Ishikawa (cell line): Measurements from ENCODE around the gene SYDE1.
A peak's percentile ranks its signal among the peaks of the same experiment; 100 is the strongest.

ENCODE experiments used
- CEBPB ChIP-seq: IDR thresholded peaks from 2 replicates; pipeline ENCODE4 v1.6.1; 2012
- CREB1 ChIP-seq: IDR thresholded peaks from 2 replicates; pipeline ENCODE4 v1.6.1; 2012; ENCODE audit warnings: low read depth
- EGR1 ChIP-seq: IDR thresholded peaks from 2 replicates; pipeline ENCODE4 v1.6.1; 2012
- EP300 ChIP-seq: IDR thresholded peaks from 2 replicates; pipeline ENCODE4 v1.6.1; 2012; ENCODE audit warnings: borderline replicate concordance
- FOXM1 ChIP-seq: IDR thresholded peaks from 2 replicates; pipeline ENCODE4 v1.6.1; 2012; ENCODE audit warnings: low read depth, borderline replicate concordance
- NFIC ChIP-seq: IDR thresholded peaks from 2 replicates; pipeline ENCODE4 v1.6.1; 2012
- RAD21 ChIP-seq: IDR thresholded peaks from 2 replicates; pipeline ENCODE4 v1.6.1; 2012; ENCODE audit warnings: low read depth
- TAF1 ChIP-seq: IDR thresholded peaks from 2 replicates; pipeline ENCODE4 v1.6.1; 2012; ENCODE audit warnings: low read depth, mild to moderate bottlenecking
- TCF12 ChIP-seq: IDR thresholded peaks from 2 replicates; pipeline ENCODE4 v1.6.1; 2012; ENCODE audit warnings: low read depth
- TEAD4 ChIP-seq: IDR thresholded peaks from 2 replicates; pipeline ENCODE4 v1.6.1; 2012
- YY1 ChIP-seq: IDR thresholded peaks from 2 replicates; pipeline ENCODE4 v1.6.1; 2012; ENCODE audit warnings: low read depth
- ZBTB7A ChIP-seq: IDR thresholded peaks from 2 replicates; pipeline ENCODE4 v1.6.1; 2012; ENCODE audit warnings: low read depth
- TF ChIP-seq, protein P1 (sequence below): IDR thresholded peaks from 2 replicates; pipeline ENCODE4 v1.6.1; 2012; ENCODE audit warnings: low read depth, mild to moderate bottlenecking
- TF ChIP-seq, protein P2 (sequence below): IDR thresholded peaks from 2 replicates; pipeline ENCODE4 v1.6.1; 2012
- TF ChIP-seq, protein P3 (sequence below): IDR thresholded peaks from 2 replicates; pipeline ENCODE4 v1.6.1; 2012

Gene SYDE1

DNA sequence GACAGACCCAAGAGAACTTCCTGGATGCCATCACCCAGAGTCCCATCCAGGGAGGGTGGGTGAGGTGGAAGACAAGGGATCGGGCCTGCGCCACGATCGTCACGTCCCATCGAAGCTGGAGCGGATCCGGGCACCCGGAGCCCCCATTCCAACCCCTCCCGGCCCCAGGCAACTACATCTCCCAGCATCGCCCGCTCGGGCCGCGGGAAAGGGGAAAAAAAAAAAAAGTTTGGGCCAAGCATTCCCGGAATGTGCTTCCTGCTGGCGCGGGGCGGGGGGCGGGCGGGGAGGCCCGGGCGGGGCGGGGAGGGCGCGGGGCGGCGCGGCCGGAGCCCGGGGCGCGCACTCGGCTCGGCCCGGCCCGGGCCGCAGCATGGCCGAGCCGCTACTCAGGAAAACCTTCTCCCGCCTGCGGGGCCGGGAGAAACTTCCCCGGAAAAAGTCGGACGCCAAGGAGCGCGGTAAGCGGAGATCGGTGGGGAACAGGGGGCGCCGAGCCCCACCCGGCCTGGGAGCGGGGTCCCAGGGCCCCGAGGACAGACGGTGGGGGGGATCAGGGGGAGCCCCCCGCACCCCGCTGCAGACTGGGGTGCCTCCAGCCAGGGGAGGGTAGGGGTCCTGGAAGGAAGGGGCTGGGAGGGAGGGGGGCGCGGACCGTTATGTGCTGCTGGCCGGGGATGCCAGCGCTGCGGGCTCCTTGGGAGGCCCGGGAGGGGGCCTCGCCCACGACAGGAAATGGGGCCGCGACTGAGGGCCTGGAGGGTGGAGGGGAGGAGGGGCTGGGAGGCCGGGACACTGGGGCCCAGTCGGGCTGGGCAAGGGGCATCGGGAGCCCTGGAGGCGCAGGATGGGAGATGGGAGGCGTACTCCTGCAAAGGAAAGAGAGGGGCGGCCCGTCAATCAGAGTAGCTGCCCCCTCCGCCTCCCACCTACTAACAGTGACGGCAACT lies at the start of gene SYDE1:
Gene SYDE1, plus strand, starts transcription at position 341 of the 950 bp plus-strand sequence. Its CDS starts 33 bp downstream, at position 374.
- TF ChIP-seq, protein P1, sequence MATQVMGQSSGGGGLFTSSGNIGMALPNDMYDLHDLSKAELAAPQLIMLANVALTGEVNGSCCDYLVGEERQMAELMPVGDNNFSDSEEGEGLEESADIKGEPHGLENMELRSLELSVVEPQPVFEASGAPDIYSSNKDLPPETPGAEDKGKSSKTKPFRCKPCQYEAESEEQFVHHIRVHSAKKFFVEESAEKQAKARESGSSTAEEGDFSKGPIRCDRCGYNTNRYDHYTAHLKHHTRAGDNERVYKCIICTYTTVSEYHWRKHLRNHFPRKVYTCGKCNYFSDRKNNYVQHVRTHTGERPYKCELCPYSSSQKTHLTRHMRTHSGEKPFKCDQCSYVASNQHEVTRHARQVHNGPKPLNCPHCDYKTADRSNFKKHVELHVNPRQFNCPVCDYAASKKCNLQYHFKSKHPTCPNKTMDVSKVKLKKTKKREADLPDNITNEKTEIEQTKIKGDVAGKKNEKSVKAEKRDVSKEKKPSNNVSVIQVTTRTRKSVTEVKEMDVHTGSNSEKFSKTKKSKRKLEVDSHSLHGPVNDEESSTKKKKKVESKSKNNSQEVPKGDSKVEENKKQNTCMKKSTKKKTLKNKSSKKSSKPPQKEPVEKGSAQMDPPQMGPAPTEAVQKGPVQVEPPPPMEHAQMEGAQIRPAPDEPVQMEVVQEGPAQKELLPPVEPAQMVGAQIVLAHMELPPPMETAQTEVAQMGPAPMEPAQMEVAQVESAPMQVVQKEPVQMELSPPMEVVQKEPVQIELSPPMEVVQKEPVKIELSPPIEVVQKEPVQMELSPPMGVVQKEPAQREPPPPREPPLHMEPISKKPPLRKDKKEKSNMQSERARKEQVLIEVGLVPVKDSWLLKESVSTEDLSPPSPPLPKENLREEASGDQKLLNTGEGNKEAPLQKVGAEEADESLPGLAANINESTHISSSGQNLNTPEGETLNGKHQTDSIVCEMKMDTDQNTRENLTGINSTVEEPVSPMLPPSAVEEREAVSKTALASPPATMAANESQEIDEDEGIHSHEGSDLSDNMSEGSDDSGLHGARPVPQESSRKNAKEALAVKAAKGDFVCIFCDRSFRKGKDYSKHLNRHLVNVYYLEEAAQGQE: no peak
- no peak for TF ChIP-seq NFIC
- TF ChIP-seq TCF12: no peak
- TF ChIP-seq YY1: 0 out of 2 replicates have a peak, but pooled peaks have one; percentile 28
- TF ChIP-seq ZBTB7A: peak; percentile 83
- no peak for TF ChIP-seq EGR1
- TF ChIP-seq, protein P2, sequence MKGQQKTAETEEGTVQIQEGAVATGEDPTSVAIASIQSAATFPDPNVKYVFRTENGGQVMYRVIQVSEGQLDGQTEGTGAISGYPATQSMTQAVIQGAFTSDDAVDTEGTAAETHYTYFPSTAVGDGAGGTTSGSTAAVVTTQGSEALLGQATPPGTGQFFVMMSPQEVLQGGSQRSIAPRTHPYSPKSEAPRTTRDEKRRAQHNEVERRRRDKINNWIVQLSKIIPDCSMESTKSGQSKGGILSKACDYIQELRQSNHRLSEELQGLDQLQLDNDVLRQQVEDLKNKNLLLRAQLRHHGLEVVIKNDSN: no peak
- TF ChIP-seq EP300: no peak
- no peak for TF ChIP-seq TAF1
- TF ChIP-seq, protein P3, sequence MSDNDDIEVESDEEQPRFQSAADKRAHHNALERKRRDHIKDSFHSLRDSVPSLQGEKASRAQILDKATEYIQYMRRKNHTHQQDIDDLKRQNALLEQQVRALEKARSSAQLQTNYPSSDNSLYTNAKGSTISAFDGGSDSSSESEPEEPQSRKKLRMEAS: no peak
- no peak for TF ChIP-seq CREB1
- peak; percentile 90 for TF ChIP-seq TEAD4

GRCh38 chr19:15062036-15062435 lies 45.2 kb upstream of the SYDE1 start:
- TF ChIP-seq YY1: no peak
- TF ChIP-seq, protein P3: no peak
- TF ChIP-seq, protein P1: no peak

DNA sequence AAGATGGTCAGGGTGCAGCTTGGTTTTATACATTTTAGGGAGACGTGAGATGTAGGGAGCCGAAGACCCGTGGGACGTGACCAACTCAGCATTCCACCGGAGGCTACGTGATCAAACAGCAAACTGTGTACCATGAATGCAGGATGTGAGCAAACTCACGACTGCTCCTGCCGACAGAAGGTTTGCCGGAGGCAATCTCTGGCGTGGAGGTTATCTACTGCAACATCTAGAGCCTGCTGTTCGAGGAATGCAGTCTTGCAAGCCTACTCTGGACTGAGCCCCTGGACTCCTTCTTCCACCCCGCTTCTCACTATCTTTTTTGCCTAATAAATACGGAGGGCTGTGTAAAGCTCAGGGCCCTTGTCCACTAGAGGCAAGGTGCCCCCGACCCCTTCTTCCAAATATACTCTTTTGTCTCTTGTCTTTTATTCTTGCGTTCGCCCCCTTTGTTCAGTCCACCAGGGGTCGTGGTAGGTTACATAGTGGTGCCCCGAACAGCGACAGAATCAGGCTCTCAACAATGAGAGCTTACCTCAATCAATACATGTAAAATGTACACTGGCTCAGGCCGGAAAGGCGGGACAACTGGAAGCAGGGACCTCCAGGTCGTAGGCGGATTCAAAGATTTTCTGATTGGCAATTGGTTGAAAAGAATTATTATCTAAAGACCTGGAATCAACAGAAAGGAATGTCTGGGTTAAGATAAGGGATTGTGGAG lies 34.1 kb upstream of the SYDE1 start:
- TF ChIP-seq TEAD4 (no peak), CREB1 (no peak)
- TF ChIP-seq, protein P3: no peak

- TF ChIP-seq ZBTB7A (no peak), YY1 (no peak), TAF1 (no peak), EGR1 (no peak), TEAD4 (no peak), CREB1 (no peak)
- TF ChIP-seq, protein P1: no peak
Observed at GRCh38 chr19:15074371-15074770, 32.8 kb upstream of the SYDE1 start.

GRCh38 chr19:15075806-15076205 lies 31.4 kb upstream of the SYDE1 start:
- TF ChIP-seq YY1: no peak
- TF ChIP-seq TCF12: no peak
- TF ChIP-seq TAF1: no peak
- no peak for TF ChIP-seq EGR1
- TF ChIP-seq NFIC: no peak
- TF ChIP-seq CEBPB: no peak
- TF ChIP-seq RAD21: no peak
- TF ChIP-seq CREB1: no peak
- TF ChIP-seq, protein P2: no peak
- TF ChIP-seq FOXM1: no peak
- TF ChIP-seq, protein P1: no peak
- TF ChIP-seq, protein P3: no peak
- TF ChIP-seq ZBTB7A: no peak
